Panc1 (cell line): ENCODE data around the gene CDH26. TPM values are rescaled to one million over a fixed set of nuclear protein-coding genes. Genes with fewer than 3 reads are reported as not detected.

Source experiments
- ATAC-seq: fragments of 200-7000 bp; cut with Tn5 transposase; 2 replicates; pipeline ENCODE4 v1.9.1; 2020; ENCODE audit warnings: mild to moderate bottlenecking, moderate library complexity
- BruUV-seq: library from RNA; stranded (reverse); fragments of 400-500 nt; replicated peaks from 2 replicates; lab custom pipeline; 2021; lab: Mats Ljungman, UMichigan
- CTCF ChIA-PET: fragments of 300-600 bp; sonication (Branson Sonifier 250); formaldehyde crosslinking; loops from one replicate; lab custom pipeline; 2022; ENCODE audit warnings: antibody characterized with exemption; lab: Charles Lee
- POLR2A ChIA-PET: fragments of 300-600 bp; sonication (Branson Sonifier 250); formaldehyde crosslinking; loops from one replicate; lab custom pipeline; 2022; ENCODE audit warnings: antibody characterized with exemption; lab: Charles Lee
- DNase-seq: peaks from one replicate; pipeline ENCODE4 v3.0.0-alpha.2; 2010; ENCODE audit warnings: low read depth, low spot score
- H3K27ac ChIP-seq: 2 replicates; pipeline ENCODE4 v1.5.1; 2011; ENCODE audit warnings: mild to moderate bottlenecking, low read length, inconsistent platforms
- H3K27me3 ChIP-seq: fragments of 200-500 bp; sonication (Bioruptor generic); 2 replicates; pipeline ENCODE4 v1.6.0; 2014; ENCODE audit warnings: low read length, inconsistent platforms; ENCODE audit not compliant: control insufficient read depth, insufficient read depth
- H3K36me3 ChIP-seq: fragments of 200-500 bp; sonication (Bioruptor generic); 2 replicates; pipeline ENCODE4 v1.5.1; 2014; ENCODE audit warnings: inconsistent platforms, mild to moderate bottlenecking, low read length, moderate library complexity; ENCODE audit not compliant: control insufficient read depth, insufficient read depth
- H3K4me1 ChIP-seq: 2 replicates; pipeline ENCODE4 v1.5.1; 2011; ENCODE audit warnings: inconsistent platforms, mild to moderate bottlenecking, low read length, moderate library complexity; ENCODE audit not compliant: control insufficient read depth, insufficient read depth
- H3K4me3 ChIP-seq, 2 experiments: 2 replicates each; pipeline ENCODE4 v1.5.1; 2011 to 2012; ENCODE audit warnings: low read depth in 2 of 2, low read length in 2 of 2, mild to moderate bottlenecking in 2 of 2, inconsistent platforms in 1 of 2, moderate library complexity in 1 of 2
- H3K9me3 ChIP-seq: fragments of 200-500 bp; sonication (Bioruptor generic); 2 replicates; pipeline ENCODE4 v1.5.1; 2014; ENCODE audit warnings: low read depth, mild to moderate bottlenecking, inconsistent platforms, low read length, moderate library complexity; ENCODE audit not compliant: control insufficient read depth, insufficient read depth
- POLR2AphosphoS5 ChIP-seq: IDR thresholded peaks from 2 replicates; pipeline ENCODE4 v1.6.1; 2012; ENCODE audit warnings: mild to moderate bottlenecking, low read depth, low read length, moderate library complexity
- SIN3A ChIP-seq: IDR thresholded peaks from 2 replicates; pipeline ENCODE4 v1.6.1; 2012; ENCODE audit warnings: low read depth, mild to moderate bottlenecking, low read length, moderate library complexity, borderline replicate concordance; ENCODE audit not compliant: insufficient read depth
- TCF7L2 ChIP-seq: IDR thresholded peaks from 2 replicates; pipeline ENCODE4 v1.6.1; 2011; ENCODE audit warnings: mild to moderate bottlenecking, low read depth, low read length, inconsistent platforms
- in situ Hi-C: cut with HindIII; loops from 2 replicates; pipeline ENCODE4 v1.10.0; 2016; ENCODE audit warnings: low sequenced_read_pairs, low pct_unique_long_range_greater_than_20kb
- intact Hi-C: fragments of 100-400 bp; cut with micrococcal nuclease; formaldehyde crosslinking; loops from one replicate; pipeline ENCODE4 v1.10.0; 2022; ENCODE audit not compliant: unreplicated experiment
- total RNA-seq: library from RNA; stranded (reverse); gene quantifications from one replicate; pipeline ENCODE4 v1.2.1, GENCODE V29; 2021; ENCODE audit not compliant: unreplicated experiment
- TF ChIP-seq, protein P1 (sequence below), 2 experiments: IDR thresholded peaks; 2 replicates each; pipeline ENCODE4 v1.6.1; 2011 to 2012; ENCODE audit warnings: low read depth in 2 of 2, control low read depth in 1 of 2, low read length in 1 of 2, mild to moderate bottlenecking in 1 of 2, moderate library complexity in 1 of 2; ENCODE audit not compliant: insufficient read depth in 1 of 2
- TF ChIP-seq, protein P2 (sequence below): fragments of 450-650 bp; IDR thresholded peaks from 2 replicates; pipeline ENCODE4 v1.5.1; 2017; ENCODE audit warnings: mild to moderate bottlenecking

CDH26 gene
- total RNA-seq, 1 experiment from 2014 or later = 0.46 TPM

DNA sequence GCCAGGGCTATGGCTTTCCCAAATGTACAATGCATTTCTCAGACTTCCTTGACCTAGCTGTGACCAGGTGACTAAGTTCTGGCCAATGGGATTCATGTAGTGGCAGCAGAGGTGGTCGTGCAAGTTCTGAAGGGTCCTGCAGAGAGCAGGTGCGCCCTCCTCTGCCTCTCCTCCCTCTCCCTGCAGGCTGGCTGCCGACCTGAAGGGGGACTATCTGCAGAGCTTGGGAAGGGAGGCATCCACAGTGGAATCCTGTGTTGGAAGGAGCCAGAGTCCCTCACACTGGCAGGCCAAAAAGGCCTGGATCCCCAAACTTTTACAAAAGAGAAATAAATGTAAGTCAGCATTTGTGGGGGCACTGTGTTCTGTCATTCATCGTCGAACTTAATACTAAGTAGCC is 66.6 kb downstream of the CDH26 start:
- no peak for ATAC-seq

DNA sequence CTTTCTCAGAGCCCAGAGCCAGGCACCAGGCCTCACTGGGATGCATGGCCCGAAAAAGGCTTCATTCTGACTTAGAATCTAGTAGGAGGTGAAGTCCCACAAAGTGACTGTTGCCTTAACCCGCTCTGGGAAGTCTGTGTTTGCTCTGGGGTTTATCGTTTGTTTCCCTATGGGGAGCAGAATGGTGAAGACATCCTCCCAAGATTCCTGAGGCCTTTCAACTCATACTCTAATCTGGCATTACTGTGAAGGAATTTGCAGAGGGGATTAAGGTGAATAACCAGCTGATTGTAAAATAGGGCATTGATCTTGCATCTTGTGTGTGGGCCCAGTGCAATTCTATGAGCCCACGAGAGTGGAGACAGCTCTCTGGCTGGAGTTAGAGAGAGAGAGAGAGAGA is 67.8 kb downstream of the CDH26 start:
- no peaks in the 10 kb centered on the region for H3K27me3 ChIP-seq
- no peak overlapping the region for H3K4me3 ChIP-seq
- no peak for DNase-seq
- in situ Hi-C loops = no loop called here
- BruUV-seq = no TSS peak
- H3K27ac ChIP-seq = no peak overlapping the region
- intact Hi-C loops = no loop called here
- no peaks in the 10 kb centered on the region for H3K4me1 ChIP-seq
- ChIA-PET POLR2A (no interaction called here), CTCF (no interaction called here)
- no peaks in the 10 kb centered on the region for H3K9me3 ChIP-seq
- no peaks in the 10 kb centered on the region for H3K36me3 ChIP-seq
- no peak for ATAC-seq
- TF ChIP-seq, protein P1, sequence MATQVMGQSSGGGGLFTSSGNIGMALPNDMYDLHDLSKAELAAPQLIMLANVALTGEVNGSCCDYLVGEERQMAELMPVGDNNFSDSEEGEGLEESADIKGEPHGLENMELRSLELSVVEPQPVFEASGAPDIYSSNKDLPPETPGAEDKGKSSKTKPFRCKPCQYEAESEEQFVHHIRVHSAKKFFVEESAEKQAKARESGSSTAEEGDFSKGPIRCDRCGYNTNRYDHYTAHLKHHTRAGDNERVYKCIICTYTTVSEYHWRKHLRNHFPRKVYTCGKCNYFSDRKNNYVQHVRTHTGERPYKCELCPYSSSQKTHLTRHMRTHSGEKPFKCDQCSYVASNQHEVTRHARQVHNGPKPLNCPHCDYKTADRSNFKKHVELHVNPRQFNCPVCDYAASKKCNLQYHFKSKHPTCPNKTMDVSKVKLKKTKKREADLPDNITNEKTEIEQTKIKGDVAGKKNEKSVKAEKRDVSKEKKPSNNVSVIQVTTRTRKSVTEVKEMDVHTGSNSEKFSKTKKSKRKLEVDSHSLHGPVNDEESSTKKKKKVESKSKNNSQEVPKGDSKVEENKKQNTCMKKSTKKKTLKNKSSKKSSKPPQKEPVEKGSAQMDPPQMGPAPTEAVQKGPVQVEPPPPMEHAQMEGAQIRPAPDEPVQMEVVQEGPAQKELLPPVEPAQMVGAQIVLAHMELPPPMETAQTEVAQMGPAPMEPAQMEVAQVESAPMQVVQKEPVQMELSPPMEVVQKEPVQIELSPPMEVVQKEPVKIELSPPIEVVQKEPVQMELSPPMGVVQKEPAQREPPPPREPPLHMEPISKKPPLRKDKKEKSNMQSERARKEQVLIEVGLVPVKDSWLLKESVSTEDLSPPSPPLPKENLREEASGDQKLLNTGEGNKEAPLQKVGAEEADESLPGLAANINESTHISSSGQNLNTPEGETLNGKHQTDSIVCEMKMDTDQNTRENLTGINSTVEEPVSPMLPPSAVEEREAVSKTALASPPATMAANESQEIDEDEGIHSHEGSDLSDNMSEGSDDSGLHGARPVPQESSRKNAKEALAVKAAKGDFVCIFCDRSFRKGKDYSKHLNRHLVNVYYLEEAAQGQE (IDR thresholded peaks at IDR 0.05; ENCODE audit: insufficient read depth in 1 of 2, low read depth in 2 of 2, low read length in 1 of 2) = no peak
- no peak for TF ChIP-seq SIN3A
- TF ChIP-seq TCF7L2 = no peak
- TF ChIP-seq, protein P2, sequence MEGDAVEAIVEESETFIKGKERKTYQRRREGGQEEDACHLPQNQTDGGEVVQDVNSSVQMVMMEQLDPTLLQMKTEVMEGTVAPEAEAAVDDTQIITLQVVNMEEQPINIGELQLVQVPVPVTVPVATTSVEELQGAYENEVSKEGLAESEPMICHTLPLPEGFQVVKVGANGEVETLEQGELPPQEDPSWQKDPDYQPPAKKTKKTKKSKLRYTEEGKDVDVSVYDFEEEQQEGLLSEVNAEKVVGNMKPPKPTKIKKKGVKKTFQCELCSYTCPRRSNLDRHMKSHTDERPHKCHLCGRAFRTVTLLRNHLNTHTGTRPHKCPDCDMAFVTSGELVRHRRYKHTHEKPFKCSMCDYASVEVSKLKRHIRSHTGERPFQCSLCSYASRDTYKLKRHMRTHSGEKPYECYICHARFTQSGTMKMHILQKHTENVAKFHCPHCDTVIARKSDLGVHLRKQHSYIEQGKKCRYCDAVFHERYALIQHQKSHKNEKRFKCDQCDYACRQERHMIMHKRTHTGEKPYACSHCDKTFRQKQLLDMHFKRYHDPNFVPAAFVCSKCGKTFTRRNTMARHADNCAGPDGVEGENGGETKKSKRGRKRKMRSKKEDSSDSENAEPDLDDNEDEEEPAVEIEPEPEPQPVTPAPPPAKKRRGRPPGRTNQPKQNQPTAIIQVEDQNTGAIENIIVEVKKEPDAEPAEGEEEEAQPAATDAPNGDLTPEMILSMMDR = no peak
- no peak for TF ChIP-seq POLR2AphosphoS5

More for the DNA sequence above, 66.6 kb downstream of the CDH26 start:
- intact Hi-C loops (no loop called here), in situ Hi-C loops (no loop called here)
- ChIA-PET CTCF (no interaction called here), POLR2A (no interaction called here)
- no peak overlapping the region for H3K4me3 ChIP-seq
- no peak for DNase-seq
- no peaks in the 10 kb centered on the region for H3K27me3 ChIP-seq
- BruUV-seq = no TSS peak
- no peaks in the 10 kb centered on the region for H3K9me3 ChIP-seq
- no peaks in the 10 kb centered on the region for H3K36me3 ChIP-seq
- TF ChIP-seq, protein P2 = no peak
- TF ChIP-seq POLR2AphosphoS5 (no peak), TCF7L2 (no peak), SIN3A (no peak)
- TF ChIP-seq, protein P1 (IDR thresholded peaks at IDR 0.05; ENCODE audit: insufficient read depth in 1 of 2, low read depth in 2 of 2, low read length in 1 of 2) = no peak
- no peak overlapping the region for H3K27ac ChIP-seq
- no peaks in the 10 kb centered on the region for H3K4me1 ChIP-seq
